AG04449 (cell line): ENCODE measurements around the gene KIF5C.

Source experiments
- CTCF ChIA-PET: fragments of 350-600 bp; formaldehyde crosslinking; extraction: SDS; loops from one replicate; lab custom pipeline; 2021; ENCODE audit warnings: antibody characterized with exemption; lab: Yijun Ruan, JAX
- POLR2A ChIA-PET: fragments of 400-600, 350-600 bp; formaldehyde crosslinking; extraction: SDS; loops from one replicate; lab custom pipeline; 2020; ENCODE audit warnings: antibody characterized with exemption, inconsistent platforms; lab: Yijun Ruan, JAX
- DNase-seq: peaks from one replicate; pipeline ENCODE4 v3.0.0-alpha.2; 2010; ENCODE audit warnings: low read depth, low spot score
- H3K4me3 ChIP-seq: 2 replicates; pipeline ENCODE4 v1.5.1; 2011; ENCODE audit warnings: low read depth, mild to moderate bottlenecking, control low read depth, low read length
- CTCF ChIP-seq: IDR thresholded peaks from one replicate; pipeline ENCODE4 v1.5.1; 2011; ENCODE audit warnings: mild to moderate bottlenecking, moderate library complexity, low read length, control low read depth, inconsistent platforms; ENCODE audit not compliant: insufficient read depth; ENCODE audit errors: missing control alignments

The KIF5C gene

GRCh38 chr2:148953426-148953825 lies 78.4 kb downstream of the KIF5C start:
- ChIA-PET CTCF (no interaction called here), POLR2A (no interaction called here)
- no peak overlapping the region for H3K4me3 ChIP-seq
- no peak for TF ChIP-seq CTCF
- no peak for DNase-seq

DNA sequence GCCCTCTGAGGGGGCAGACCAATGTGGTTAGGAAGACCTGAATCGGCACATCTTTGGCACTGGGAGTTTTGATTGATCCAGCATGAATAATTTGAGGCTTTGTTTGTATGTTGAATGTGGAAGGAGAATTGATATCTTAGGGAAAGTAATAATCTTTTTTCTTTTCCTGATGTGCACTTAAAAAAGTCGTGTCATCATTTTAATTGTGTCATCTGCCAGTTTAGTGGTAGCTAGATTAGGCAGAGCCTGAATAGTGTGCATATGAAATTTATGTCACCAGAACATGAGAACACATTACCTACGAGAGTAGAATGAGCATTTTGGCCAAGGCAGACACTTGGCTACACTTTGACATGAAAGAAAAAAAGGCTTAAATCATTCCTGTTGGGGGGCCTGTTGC lies 79.5 kb downstream of the KIF5C start:
- POLR2A ChIA-PET, result no interaction called here
- H3K4me3 ChIP-seq, result no peak overlapping the region
- DNase-seq, result no peak
- TF ChIP-seq CTCF, result no peak
- CTCF ChIA-PET, result interaction anchor here (0.8 kb wide), 1 partner anchor 9 kb away, joined by 3 read pairs; no protein-coding TSS in a partner anchor

GRCh38 chr2:148955798-148956197 lies 80.8 kb downstream of the KIF5C start:
- ChIA-PET POLR2A (interaction anchor here (0.7 kb wide), 1 partner anchor 10 kb away, joined by 3 read pairs; no protein-coding TSS in a partner anchor), CTCF (interaction anchor here (1.5 kb wide), 1 partner anchor 9 kb away, joined by 3 read pairs; no protein-coding TSS in a partner anchor)
- DNase-seq, result no peak
- no peak for TF ChIP-seq CTCF
- H3K4me3 ChIP-seq, result no peak overlapping the region

GRCh38 chr2:148957023-148957422 lies 82.0 kb downstream of the KIF5C start:
- ChIA-PET POLR2A (no interaction called here), CTCF (interaction anchor here (1.5 kb wide), 1 partner anchor 10 kb away, joined by 3 read pairs; no protein-coding TSS in a partner anchor)
- no peak for DNase-seq
- H3K4me3 ChIP-seq, result no peak overlapping the region
- no peak for TF ChIP-seq CTCF

DNA sequence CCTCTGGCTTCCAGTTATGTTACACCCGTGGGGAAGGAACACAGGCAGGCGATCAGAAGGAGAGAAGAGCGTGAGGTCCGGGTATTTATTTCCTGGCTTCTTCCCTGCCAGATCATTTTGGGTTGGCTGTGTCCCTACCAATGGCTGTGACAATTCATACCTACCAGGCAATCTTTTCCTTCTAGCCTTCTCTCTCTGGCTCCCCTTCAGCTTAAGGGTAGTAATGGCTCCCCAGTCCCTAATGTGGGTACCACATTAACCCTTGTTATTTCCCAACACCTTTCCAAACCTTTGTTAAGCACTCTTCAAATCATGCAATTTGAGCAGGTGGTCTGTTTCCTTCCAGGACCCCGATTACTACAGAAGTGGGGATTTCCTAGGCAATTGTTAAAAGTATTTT lies 84.7 kb downstream of the KIF5C start:
- CTCF ChIA-PET, result no interaction called here
- POLR2A ChIA-PET, result no interaction called here
- TF ChIP-seq CTCF, result no peak
- DNase-seq, result no peak
- H3K4me3 ChIP-seq, result no peak overlapping the region

DNA sequence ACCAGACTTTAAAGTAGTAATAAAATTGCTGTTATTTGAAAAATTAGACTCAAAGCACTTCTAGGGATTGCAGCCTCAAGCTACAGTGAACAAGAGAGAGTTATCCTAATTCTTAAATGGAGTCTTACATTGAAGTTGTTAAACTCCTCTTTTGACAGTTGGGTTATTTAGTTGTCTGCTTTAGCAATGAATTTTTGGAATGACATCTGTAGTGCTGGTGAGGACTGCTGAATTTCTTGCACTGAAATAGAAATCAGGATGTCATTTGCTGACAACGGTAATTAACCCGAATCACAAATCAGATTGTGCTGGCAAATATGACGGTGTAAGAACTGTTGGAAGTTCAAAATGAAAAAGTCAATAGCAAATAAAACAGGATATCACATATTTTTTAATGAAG lies 85.5 kb downstream of the KIF5C start:
- ChIA-PET CTCF (no interaction called here), POLR2A (no interaction called here)
- TF ChIP-seq CTCF, result no peak
- DNase-seq, result no peak
- H3K4me3 ChIP-seq, result no peak overlapping the region
